Esophagus squamous epithelium (tissue), 5 donors: Measurements from ENCODE around the gene CAPN15. TPM values are rescaled to one million over a fixed set of nuclear protein-coding genes. Genes with fewer than 3 reads are reported as not detected.

Experiments
- DNase-seq: peaks from one replicate; lab custom pipeline; 2025; lab: John Stamatoyannopoulos, UW
- H3K27ac ChIP-seq, 4 donors: fragments of 200-600 bp; sonication (generic); one replicate each; pipeline ENCODE4 v1.5.1; 2016 to 2019; ENCODE audit warnings: mild to moderate bottlenecking in 1 of 4
- H3K27me3 ChIP-seq, 4 donors: fragments of 200-600 bp; sonication (generic); 1 replicate in 3 of 4; 2 replicates in 1 of 4; pipeline versions ENCODE4 v1.5.1 to v1.6.0; 2017 to 2021; ENCODE audit warnings: antibody characterized with exemption in 1 of 4
- H3K36me3 ChIP-seq, 3 donors: fragments of 200-600 bp; sonication (generic); one replicate each; pipeline ENCODE4 v1.5.1; 2016 to 2019
- H3K4me1 ChIP-seq, 3 donors: fragments of 200-600 bp; sonication (generic); one replicate each; pipeline ENCODE4 v1.5.1; 2017 to 2019
- H3K4me3 ChIP-seq, 4 donors: fragments of 200-600 bp; sonication (generic); 1 replicate in 3 of 4; 2 replicates in 1 of 4; pipeline ENCODE4 v1.5.1; 2016 to 2019; ENCODE audit warnings: mild to moderate bottlenecking in 2 of 4, moderate library complexity in 1 of 4
- H3K9me3 ChIP-seq, 3 donors: fragments of 200-600 bp; sonication (generic); one replicate each; pipeline ENCODE4 v1.5.1; 2016 to 2019
- CTCF ChIP-seq, 6 experiments: fragments of 450-650 bp in 4 of 6; fragments of 200-600 bp in 2 of 6; sonication (generic) in 2 of 6; IDR thresholded peaks; one replicate each; pipeline ENCODE4 v1.5.1; 2016 to 2019; ENCODE audit warnings: antibody characterized with exemption in 6 of 6, mild to moderate bottlenecking in 4 of 6, moderate library complexity in 4 of 6
- POLR2A ChIP-seq, 4 donors: fragments of 450-650 bp; IDR thresholded peaks; one replicate each; pipeline ENCODE4 v1.6.1; 2017; ENCODE audit warnings: antibody characterized with exemption in 4 of 4, mild to moderate bottlenecking in 4 of 4, moderate library complexity in 3 of 4
- WGBS, 2 donors: methylation state at CpG; one replicate each; pipeline ENCODE4 v1.1.5; 2018; 5-methylcytosine and 5-hydroxymethylcytosine counted together
- intact Hi-C: fragments of 100-400 bp; cut with DNase I; formaldehyde crosslinking; loops from one replicate; pipeline ENCODE4 v1.15.0; 2022
- total RNA-seq, 4 donors: library from RNA; depleted of rRNA; stranded (reverse); fragments of >200 nt; gene quantifications; one replicate each; pipeline ENCODE4 v1.1.0, GENCODE V29; 2016
- donor health status: DM: yes; HTN: yes; CAD: no.

CAPN15 gene
- total RNA-seq, 4 donors from 2014 or later, result 29.4 to 69.6 (median 52.4) TPM

- Histone ChIP-seq H3K4me3 (no peak overlapping the region), H3K27me3 (no peaks in the 10 kb centered on the region), H3K36me3 (peaks cover 0 to 72% (median under 1%) of the 10 kb centered on the region in 3 donors), H3K4me1 (peaks cover 13 to 54% (median 14%) of the 10 kb centered on the region in 3 donors), H3K27ac (peak overlapping the region; percentile 14 to 59 (median 43)), H3K9me3 (no peaks in the 10 kb centered on the region)
- TF ChIP-seq CTCF (IDR thresholded peaks at IDR 0.05) (no peak), POLR2A (IDR thresholded peaks at IDR 0.05) (no peak)
- intact Hi-C loops, result no loop called here
- WGBS, 2 donors, result 91 to 92% methylated on average over 4 to 6 of the region's 39 CpGs
- no peak for DNase-seq
Measured at GRCh38 chr16:535446-536405, 8.2 kb downstream of the CAPN15 start.

- no peak for DNase-seq
- intact Hi-C loops, result no loop called here
- H3K9me3 ChIP-seq, result no peaks in the 10 kb centered on the region
- H3K36me3 ChIP-seq, result peaks cover 0 to 77% (median 3%) of the 10 kb centered on the region in 3 donors
- WGBS, 2 donors, result no CpG with 5 or more reads among the region's 17 CpGs
- no peak for TF ChIP-seq CTCF (IDR thresholded peaks at IDR 0.05)
- no peak for TF ChIP-seq POLR2A (IDR thresholded peaks at IDR 0.05)
- H3K4me3 ChIP-seq, result no peak overlapping the region
- no peaks in the 10 kb centered on the region for H3K27me3 ChIP-seq
- peaks cover 12 to 44% (median 14%) of the 10 kb centered on the region in 3 donors for H3K4me1 ChIP-seq
- H3K27ac ChIP-seq, result no peak overlapping the region
Measured at GRCh38 chr16:536746-537145, 9.2 kb downstream of the CAPN15 start.

- H3K36me3 ChIP-seq, result peaks cover 0 to 86% (median 3%) of the 10 kb centered on the region in 3 donors
- TF ChIP-seq POLR2A (IDR thresholded peaks at IDR 0.05) (no peak), CTCF (IDR thresholded peaks at IDR 0.05) (peak in 1 of 6 experiments; percentile 8)
- 89 to 97% methylated on average over 20 to 33 of the region's 60 CpGs for WGBS, 2 donors
- DNase-seq, result no peak
- intact Hi-C loops, result no loop called here
- no peaks in the 10 kb centered on the region for H3K27me3 ChIP-seq
- H3K9me3 ChIP-seq, result no peaks in the 10 kb centered on the region
- H3K4me1 ChIP-seq, result peaks cover 12 to 36% (median 14%) of the 10 kb centered on the region in 3 donors
- H3K4me3 ChIP-seq, result no peak overlapping the region
- H3K27ac ChIP-seq, result no peak overlapping the region
Measured at GRCh38 chr16:537415-538335, 10.2 kb downstream of the CAPN15 start.

- TF ChIP-seq POLR2A (IDR thresholded peaks at IDR 0.05), result no peak
- no peak for TF ChIP-seq CTCF (IDR thresholded peaks at IDR 0.05)
- Histone ChIP-seq H3K9me3 (no peaks in the 10 kb centered on the region), H3K27me3 (no peaks in the 10 kb centered on the region), H3K4me1 (peaks cover 5 to 13% (median 7%) of the 10 kb centered on the region in 3 donors), H3K4me3 (no peak overlapping the region), H3K27ac (no peak overlapping the region), H3K36me3 (peaks cover 0 to 96% (median 3%) of the 10 kb centered on the region in 3 donors)
- intact Hi-C loops, result no loop called here
- 71 to 75% methylated on average over 8 of the region's 34 CpGs for WGBS, 2 donors
- DNase-seq, result no peak
Measured at GRCh38 chr16:539901-540530, 12.5 kb downstream of the CAPN15 start.
